CD4-positive, alpha-beta memory T cell (primary cell): Measurements from ENCODE around the gene CNTNAP4. TPM values are rescaled to one million over a fixed set of nuclear protein-coding genes. Genes with fewer than 3 reads are reported as not detected.

Experiments used
- CTCF ChIA-PET: fragments of 350-600 bp; sonication (Branson Sonifier 250); formaldehyde crosslinking; loops from one replicate; lab custom pipeline; 2021; ENCODE audit warnings: inconsistent platforms; ENCODE audit not compliant: partially characterized antibody; lab: Charles Lee
- POLR2A ChIA-PET: fragments of 350-600 bp; sonication (Branson Sonifier 250); formaldehyde crosslinking; loops from one replicate; lab custom pipeline; 2021; ENCODE audit not compliant: partially characterized antibody; lab: Charles Lee
- DNase-seq, 5 donors: peaks; one replicate each; pipeline versions ENCODE4 v3.0.0 to v3.0.0-alpha.2; 2020 to 2022; ENCODE audit warnings: mixed read lengths in 1 of 5
- H3K27ac ChIP-seq: one replicate; pipeline ENCODE4 v1.7.0; 2013; ENCODE audit warnings: low read depth, low read length
- H3K27me3 ChIP-seq: 2 replicates; pipeline ENCODE4 v1.7.0; 2013; ENCODE audit warnings: mild to moderate bottlenecking, low read length, moderate library complexity; ENCODE audit not compliant: insufficient read depth
- H3K36me3 ChIP-seq: 2 replicates; pipeline ENCODE4 v1.7.0; 2013; ENCODE audit warnings: mild to moderate bottlenecking, low read length, moderate library complexity; ENCODE audit not compliant: insufficient read depth
- H3K4me1 ChIP-seq: 2 replicates; pipeline ENCODE4 v1.7.0; 2013; ENCODE audit warnings: mild to moderate bottlenecking, low read length, moderate library complexity; ENCODE audit not compliant: insufficient read depth
- H3K4me3 ChIP-seq, 2 donors: one replicate each; pipeline ENCODE4 v1.7.0; 2013; ENCODE audit warnings: low read length in 2 of 2, mild to moderate bottlenecking in 1 of 2
- H3K9me3 ChIP-seq, 2 donors: one replicate each; pipeline ENCODE4 v1.7.0; 2013; ENCODE audit warnings: low read length in 2 of 2, control low read depth in 1 of 2; ENCODE audit not compliant: control insufficient read depth in 1 of 2
- H3K27ac Mint-ChIP-seq, 7 donors: one replicate each; pipeline ENCODE4 v1.8.0; 2020 to 2021; ENCODE audit warnings: mixed read lengths in 7 of 7, mild to moderate bottlenecking in 6 of 7, inconsistent platforms in 3 of 7, moderate library complexity in 3 of 7
- H3K27me3 Mint-ChIP-seq, 2 donors: one replicate each; pipeline ENCODE4 v1.8.0; 2020 to 2021; ENCODE audit warnings: mixed read lengths in 2 of 2
- H3K36me3 Mint-ChIP-seq, 2 donors: one replicate each; pipeline ENCODE4 v1.8.0; 2020 to 2021; ENCODE audit warnings: mixed read lengths in 2 of 2, inconsistent platforms in 1 of 2, mild to moderate bottlenecking in 1 of 2
- H3K4me1 Mint-ChIP-seq, 4 donors: one replicate each; pipeline ENCODE4 v1.8.0; 2020 to 2021; ENCODE audit warnings: mixed read lengths in 4 of 4, mild to moderate bottlenecking in 1 of 4
- H3K4me3 Mint-ChIP-seq, 8 donors: one replicate each; pipeline ENCODE4 v1.8.0; 2020 to 2021; ENCODE audit warnings: mixed read lengths in 8 of 8, mild to moderate bottlenecking in 7 of 8, moderate library complexity in 6 of 8, inconsistent platforms in 3 of 8
- H3K9me3 Mint-ChIP-seq, 8 donors: one replicate each; pipeline ENCODE4 v1.8.0; 2020 to 2021; ENCODE audit warnings: mixed read lengths in 8 of 8, mild to moderate bottlenecking in 5 of 8, inconsistent platforms in 3 of 8, moderate library complexity in 1 of 8
- intact Hi-C: fragments of 100-400 bp; cut with micrococcal nuclease; formaldehyde crosslinking; loops from one replicate; pipeline ENCODE4 v1.15.1; 2023
- polyA plus RNA-seq, 2 donors: library from polyadenylated mRNA; unstranded; fragments of 300-500 nt; fragmentation: Illumina TruSeq; gene quantifications; one replicate each; pipeline ENCODE4 v1.2.3, GENCODE V29; 2021
- total RNA-seq, 2 experiments: library from RNA; stranded (reverse); gene quantifications; one replicate each; pipeline ENCODE4 v1.2.3, GENCODE V29; 2021

The CNTNAP4 gene
- total and polyA plus RNA-seq, 4 experiments from 2014 or later, result not detected

DNA sequence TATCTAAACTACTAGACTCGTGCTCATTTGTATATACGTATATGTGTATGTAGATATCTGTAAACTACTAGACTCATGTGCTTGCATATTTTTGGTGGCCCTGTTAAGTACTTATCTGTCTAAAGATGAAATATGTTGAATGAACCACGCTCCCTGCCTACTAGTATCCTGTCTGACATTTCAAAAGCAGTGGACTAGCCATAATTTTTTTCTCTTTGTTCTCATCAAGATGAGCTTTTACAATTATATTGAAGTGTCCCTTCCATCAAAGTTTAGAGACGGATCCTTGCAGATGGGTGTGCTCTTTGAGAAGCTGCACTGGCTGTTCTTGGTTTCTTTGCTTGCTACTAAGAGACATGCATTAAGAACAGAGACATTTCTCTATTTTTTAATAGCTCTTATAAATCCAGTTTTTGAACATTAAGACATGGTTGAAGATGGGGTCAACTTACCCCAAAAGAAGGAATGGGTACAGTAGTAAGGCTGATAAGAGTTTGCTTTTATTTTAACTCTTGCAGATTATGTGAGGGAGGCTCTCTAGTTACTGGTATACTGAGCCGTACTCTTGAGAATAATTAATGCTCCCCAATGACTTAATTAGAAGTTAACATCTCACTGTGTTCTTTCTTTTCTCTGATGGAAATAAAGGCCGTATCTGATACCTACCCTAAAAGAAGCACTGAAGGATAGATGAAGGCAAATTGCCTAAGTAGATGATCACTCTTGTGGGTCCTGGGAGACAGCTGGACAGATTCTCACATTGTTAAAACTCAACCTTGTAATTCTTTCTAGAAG is 3.4 kb downstream of the CNTNAP4 start:
- H3K4me1 ChIP-seq, result no peaks in the 10 kb centered on the region
- no peaks in the 10 kb centered on the region for H3K36me3 Mint-ChIP-seq
- H3K36me3 ChIP-seq, result no peaks in the 10 kb centered on the region
- no peaks in the 10 kb centered on the region for H3K9me3 ChIP-seq
- POLR2A ChIA-PET, result no interaction called here
- H3K27ac Mint-ChIP-seq, result no peak overlapping the region
- peaks cover 0 to 6% (median under 1%) of the 10 kb centered on the region in 8 donors for H3K9me3 Mint-ChIP-seq
- H3K4me3 Mint-ChIP-seq, result no peak overlapping the region
- no peaks in the 10 kb centered on the region for H3K4me1 Mint-ChIP-seq
- no peak overlapping the region for H3K27ac ChIP-seq
- no peak overlapping the region for H3K4me3 ChIP-seq
- CTCF ChIA-PET, result no interaction called here
- DNase-seq, result no peak
- no peaks in the 10 kb centered on the region for H3K27me3 ChIP-seq
- intact Hi-C loops, result no loop called here
- H3K27me3 Mint-ChIP-seq, result no peaks in the 10 kb centered on the region

DNA sequence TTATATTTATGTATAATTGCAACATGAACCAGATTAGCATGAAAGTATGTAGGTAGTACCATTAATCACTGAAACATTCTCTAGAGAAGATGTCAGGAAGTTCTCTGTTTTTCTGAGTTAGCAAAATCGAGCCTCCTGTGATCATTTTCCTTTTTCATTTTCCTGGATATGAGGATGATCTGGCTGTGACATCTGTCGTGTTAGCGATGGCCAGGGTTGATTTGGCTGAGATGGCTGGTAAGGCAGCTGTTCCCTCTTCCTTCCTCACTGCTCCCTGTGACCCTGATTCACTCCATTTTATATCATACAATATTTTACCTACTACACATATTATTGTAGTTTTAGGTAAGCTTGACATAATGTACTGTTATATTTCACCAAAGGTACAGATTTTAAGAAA is 10.3 kb downstream of the CNTNAP4 start:
- Mint-ChIP-seq H3K4me3 (no peak overlapping the region), H3K27ac (no peak overlapping the region), H3K36me3 (no peaks in the 10 kb centered on the region), H3K9me3 (peaks cover 0 to 10% (median 5%) of the 10 kb centered on the region in 8 donors), H3K4me1 (no peaks in the 10 kb centered on the region), H3K27me3 (no peaks in the 10 kb centered on the region)
- Histone ChIP-seq H3K27ac (no peak overlapping the region), H3K36me3 (no peaks in the 10 kb centered on the region), H3K4me1 (no peaks in the 10 kb centered on the region), H3K4me3 (no peak overlapping the region), H3K27me3 (no peaks in the 10 kb centered on the region), H3K9me3 (no peaks in the 10 kb centered on the region)
- intact Hi-C loops, result no loop called here
- DNase-seq, result no peak
- ChIA-PET CTCF (no interaction called here), POLR2A (no interaction called here)

DNA sequence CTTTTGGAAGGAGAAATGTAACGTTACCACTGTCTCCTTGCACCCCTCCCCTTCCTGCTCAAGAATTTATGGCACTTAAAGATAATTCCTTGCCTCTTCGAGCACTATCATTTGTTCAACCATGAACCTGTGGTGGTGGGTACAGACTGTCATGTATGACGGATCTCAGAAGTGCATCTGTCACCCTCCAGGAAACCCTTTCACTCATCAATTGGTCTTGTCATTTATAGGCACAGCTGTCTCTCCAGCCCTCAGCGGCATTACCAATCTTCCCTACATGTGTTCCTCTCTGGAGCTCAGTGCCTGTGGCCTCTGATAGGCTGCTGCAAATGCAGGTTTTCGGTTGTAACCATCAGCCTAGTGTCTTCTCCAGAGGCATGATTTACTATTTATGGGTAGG is 15.0 kb downstream of the CNTNAP4 start:
- Mint-ChIP-seq H3K4me1 (no peaks in the 10 kb centered on the region), H3K9me3 (peaks cover 0 to 10% (median 6%) of the 10 kb centered on the region in 8 donors), H3K27me3 (no peaks in the 10 kb centered on the region), H3K27ac (no peak overlapping the region), H3K4me3 (no peak overlapping the region), H3K36me3 (no peaks in the 10 kb centered on the region)
- POLR2A ChIA-PET, result no interaction called here
- no peaks in the 10 kb centered on the region for H3K36me3 ChIP-seq
- intact Hi-C loops, result no loop called here
- no peaks in the 10 kb centered on the region for H3K27me3 ChIP-seq
- no peaks in the 10 kb centered on the region for H3K4me1 ChIP-seq
- CTCF ChIA-PET, result no interaction called here
- DNase-seq, result no peak
- no peak overlapping the region for H3K4me3 ChIP-seq
- H3K27ac ChIP-seq, result no peak overlapping the region
- H3K9me3 ChIP-seq, result no peaks in the 10 kb centered on the region

DNA sequence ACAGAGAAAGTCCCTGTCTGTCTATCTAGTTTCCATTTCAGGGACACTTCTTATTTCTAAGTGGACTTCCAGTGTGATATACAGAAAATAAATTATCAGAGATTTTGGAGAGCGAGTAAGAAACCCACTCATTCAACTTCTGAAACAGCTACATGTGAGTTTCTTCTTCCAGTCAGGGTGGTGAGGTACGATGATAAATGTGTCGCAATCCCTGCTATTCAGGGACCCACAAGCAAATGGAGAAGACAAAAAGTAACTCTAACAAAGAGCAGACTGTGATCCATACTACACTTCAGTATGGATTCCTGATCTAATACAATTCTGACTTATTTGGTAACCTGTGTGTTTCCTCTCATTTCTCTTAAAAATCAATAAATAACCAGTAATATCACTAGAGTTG is 16.8 kb downstream of the CNTNAP4 start:
- Mint-ChIP-seq H3K9me3 (peaks cover 0 to 10% (median 4%) of the 10 kb centered on the region in 8 donors), H3K27ac (no peak overlapping the region), H3K4me3 (no peak overlapping the region), H3K36me3 (no peaks in the 10 kb centered on the region), H3K27me3 (no peaks in the 10 kb centered on the region), H3K4me1 (no peaks in the 10 kb centered on the region)
- DNase-seq, result no peak
- no peaks in the 10 kb centered on the region for H3K36me3 ChIP-seq
- H3K4me3 ChIP-seq, result no peak overlapping the region
- no peaks in the 10 kb centered on the region for H3K27me3 ChIP-seq
- no peaks in the 10 kb centered on the region for H3K4me1 ChIP-seq
- ChIA-PET POLR2A (no interaction called here), CTCF (no interaction called here)
- H3K9me3 ChIP-seq, result no peaks in the 10 kb centered on the region
- H3K27ac ChIP-seq, result no peak overlapping the region
- intact Hi-C loops, result no loop called here

DNA sequence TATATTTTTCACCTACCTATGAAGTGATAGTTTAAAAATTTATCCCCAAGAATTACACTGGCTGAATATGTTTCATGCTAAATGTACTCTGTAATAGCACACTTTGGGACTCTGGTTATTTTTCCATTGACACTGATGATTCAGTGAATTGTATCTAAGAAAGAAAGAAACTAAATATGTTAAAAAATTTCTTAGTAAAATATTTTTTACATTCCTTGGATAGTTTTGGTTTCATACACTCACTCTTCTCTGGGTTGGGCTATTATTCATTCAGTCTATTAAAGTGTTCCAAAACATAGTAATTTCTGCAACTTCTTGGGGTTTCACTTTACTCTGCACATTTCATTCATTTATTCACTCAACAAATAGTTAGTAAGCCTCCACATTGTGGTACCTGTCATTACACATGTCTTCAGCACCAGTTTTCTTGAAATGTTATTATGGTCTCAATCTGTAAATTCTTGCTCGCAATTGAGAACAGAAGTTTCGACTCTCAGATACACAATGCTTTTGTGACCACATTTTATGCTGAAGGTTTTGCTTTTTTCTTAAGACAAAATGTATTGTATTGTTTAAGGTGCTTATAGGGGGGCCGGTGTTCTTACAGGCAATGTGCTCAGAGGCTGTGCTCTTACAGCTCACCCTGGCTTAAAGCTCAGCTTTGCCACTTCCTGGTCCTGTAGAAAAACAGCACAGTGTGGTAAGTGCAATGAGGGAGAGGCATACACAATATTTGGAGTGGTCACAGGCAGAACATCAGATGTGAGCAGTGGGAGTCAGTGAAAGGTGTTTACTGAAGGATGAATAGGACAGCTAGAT is 17.4 kb downstream of the CNTNAP4 start:
- Histone ChIP-seq H3K36me3 (no peaks in the 10 kb centered on the region), H3K9me3 (no peaks in the 10 kb centered on the region), H3K4me3 (no peak overlapping the region), H3K4me1 (no peaks in the 10 kb centered on the region), H3K27me3 (no peaks in the 10 kb centered on the region), H3K27ac (no peak overlapping the region)
- Mint-ChIP-seq H3K4me3 (no peak overlapping the region), H3K36me3 (no peaks in the 10 kb centered on the region), H3K27me3 (no peaks in the 10 kb centered on the region), H3K27ac (no peak overlapping the region), H3K9me3 (peaks cover under 1 to 10% (median 4%) of the 10 kb centered on the region in 8 donors), H3K4me1 (no peaks in the 10 kb centered on the region)
- CTCF ChIA-PET, result no interaction called here
- no peak for DNase-seq
- POLR2A ChIA-PET, result no interaction called here
- intact Hi-C loops, result no loop called here

DNA sequence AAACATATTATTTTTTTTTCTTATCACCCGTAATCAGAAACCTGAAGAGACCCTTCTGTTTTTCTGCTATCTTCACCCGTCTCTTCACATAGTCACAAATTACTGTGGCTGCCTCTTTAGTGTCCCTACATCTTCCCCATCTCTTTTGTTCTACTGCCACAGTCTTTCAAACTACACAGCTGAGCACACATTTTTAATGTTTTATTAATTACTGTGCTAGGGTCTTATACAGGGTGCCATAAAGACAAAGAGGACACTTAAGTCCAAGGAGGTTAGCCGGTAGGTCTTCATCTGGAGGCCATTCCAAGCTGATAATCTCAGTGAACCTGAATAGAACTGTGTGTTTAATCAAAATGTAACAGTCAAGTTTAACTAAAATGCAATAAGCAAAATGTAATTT is 20.7 kb downstream of the CNTNAP4 start:
- POLR2A ChIA-PET, result no interaction called here
- H3K27me3 Mint-ChIP-seq, result no peaks in the 10 kb centered on the region
- peaks cover 0 to 9% (median 3%) of the 10 kb centered on the region in 8 donors for H3K9me3 Mint-ChIP-seq
- Histone ChIP-seq H3K27me3 (no peaks in the 10 kb centered on the region), H3K27ac (no peak overlapping the region), H3K4me3 (no peak overlapping the region), H3K9me3 (no peaks in the 10 kb centered on the region), H3K4me1 (no peaks in the 10 kb centered on the region), H3K36me3 (no peaks in the 10 kb centered on the region)
- no peak overlapping the region for H3K4me3 Mint-ChIP-seq
- CTCF ChIA-PET, result no interaction called here
- intact Hi-C loops, result no loop called here
- H3K27ac Mint-ChIP-seq, result no peak overlapping the region
- no peak for DNase-seq
- H3K4me1 Mint-ChIP-seq, result no peaks in the 10 kb centered on the region
- H3K36me3 Mint-ChIP-seq, result no peaks in the 10 kb centered on the region

DNA sequence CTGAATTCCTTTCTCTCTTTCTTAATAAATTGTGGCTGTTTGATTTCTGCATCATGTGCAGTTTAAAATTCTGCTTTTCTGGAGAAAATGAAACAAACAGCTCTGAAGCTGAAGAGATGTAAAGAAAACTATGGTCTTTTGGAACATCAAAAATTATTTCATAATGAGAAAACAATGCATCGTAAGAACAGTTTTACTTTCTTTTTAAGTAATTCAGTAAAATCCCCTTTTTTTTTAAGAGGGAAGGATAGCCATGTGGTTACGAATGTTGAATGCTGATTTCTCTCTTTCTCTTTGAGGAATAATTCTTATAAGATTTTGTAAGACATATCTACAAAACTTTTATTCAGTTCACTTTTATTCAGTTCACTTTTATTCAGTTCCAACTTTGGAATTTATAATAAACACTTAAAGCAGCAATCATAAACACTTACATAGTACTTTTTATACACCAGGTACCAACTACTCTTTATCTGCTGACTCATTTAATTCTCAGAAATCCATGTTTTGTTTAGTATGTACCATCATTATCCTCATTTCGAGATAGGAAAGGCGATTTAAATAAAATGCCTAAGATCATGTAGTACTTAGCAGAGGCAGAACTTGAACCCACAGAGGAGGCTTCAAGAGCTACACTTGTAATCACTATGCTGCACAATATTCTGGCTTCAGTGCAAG is 26.6 kb downstream of the CNTNAP4 start:
- Mint-ChIP-seq H3K27ac (no peak overlapping the region), H3K27me3 (no peaks in the 10 kb centered on the region), H3K4me3 (no peak overlapping the region), H3K4me1 (no peaks in the 10 kb centered on the region), H3K9me3 (peaks cover 0 to 9% (median 2%) of the 10 kb centered on the region in 8 donors), H3K36me3 (no peaks in the 10 kb centered on the region)
- Histone ChIP-seq H3K27me3 (no peaks in the 10 kb centered on the region), H3K27ac (no peak overlapping the region), H3K4me3 (no peak overlapping the region), H3K36me3 (no peaks in the 10 kb centered on the region), H3K9me3 (no peaks in the 10 kb centered on the region), H3K4me1 (no peaks in the 10 kb centered on the region)
- CTCF ChIA-PET, result no interaction called here
- intact Hi-C loops, result no loop called here
- POLR2A ChIA-PET, result no interaction called here
- DNase-seq, result no peak
